ENCODE measurements around the gene ZFAND5.

Gene ZFAND5

DNA sequence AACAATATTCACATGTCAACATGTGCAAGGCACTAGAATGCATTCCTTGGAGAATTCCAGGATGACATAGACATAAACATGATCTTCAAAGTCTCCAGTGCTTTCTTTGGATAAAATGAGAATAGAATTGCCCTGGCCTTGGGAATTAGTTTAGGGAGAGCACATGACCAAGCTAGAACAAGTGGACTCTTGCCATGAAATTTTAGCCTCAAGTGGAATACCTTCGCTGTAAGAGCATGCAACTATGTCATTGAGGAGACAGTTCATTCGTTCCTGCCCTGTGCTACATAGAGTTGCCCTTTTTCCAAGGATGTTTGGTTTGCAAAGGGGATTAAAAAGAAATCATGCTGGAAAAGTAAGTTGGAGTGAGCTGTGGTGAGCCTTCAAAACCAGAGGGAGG, 42.7 kb downstream of the ZFAND5 start:
- DNase-seq, result no peak

GRCh38 chr9:72315510-72316311, 49.3 kb downstream of the ZFAND5 start:
- DNase-seq, result no peak

DNA sequence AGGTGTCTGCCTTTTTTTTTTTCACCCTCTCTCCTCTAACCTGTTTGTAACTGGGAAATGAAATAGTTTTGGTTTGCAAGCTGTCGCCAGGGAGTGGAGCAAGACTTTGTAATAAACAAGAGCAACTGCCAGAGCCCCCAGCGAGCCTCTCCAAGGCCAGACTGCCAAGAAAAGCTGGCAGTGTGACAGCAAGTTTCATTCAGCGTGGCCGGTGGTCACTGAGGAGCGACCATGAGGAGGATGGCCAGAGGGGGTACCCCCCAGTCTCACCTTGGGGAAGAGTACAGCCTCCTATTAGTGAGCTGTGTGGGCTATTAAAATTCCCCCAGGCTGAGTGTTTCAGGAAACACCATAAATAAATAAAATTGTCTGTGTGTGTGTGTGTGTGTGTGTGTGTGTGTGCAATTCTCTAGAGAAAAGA, 49.9 kb downstream of the ZFAND5 start:
- no peak for DNase-seq

GRCh38 chr9:72313507-72313906, 51.5 kb downstream of the ZFAND5 start:
- DNase-seq, result no peak

- DNase-seq, result no peak
Observed at GRCh38 chr9:72312386-72312987, 52.5 kb downstream of the ZFAND5 start.

DNA sequence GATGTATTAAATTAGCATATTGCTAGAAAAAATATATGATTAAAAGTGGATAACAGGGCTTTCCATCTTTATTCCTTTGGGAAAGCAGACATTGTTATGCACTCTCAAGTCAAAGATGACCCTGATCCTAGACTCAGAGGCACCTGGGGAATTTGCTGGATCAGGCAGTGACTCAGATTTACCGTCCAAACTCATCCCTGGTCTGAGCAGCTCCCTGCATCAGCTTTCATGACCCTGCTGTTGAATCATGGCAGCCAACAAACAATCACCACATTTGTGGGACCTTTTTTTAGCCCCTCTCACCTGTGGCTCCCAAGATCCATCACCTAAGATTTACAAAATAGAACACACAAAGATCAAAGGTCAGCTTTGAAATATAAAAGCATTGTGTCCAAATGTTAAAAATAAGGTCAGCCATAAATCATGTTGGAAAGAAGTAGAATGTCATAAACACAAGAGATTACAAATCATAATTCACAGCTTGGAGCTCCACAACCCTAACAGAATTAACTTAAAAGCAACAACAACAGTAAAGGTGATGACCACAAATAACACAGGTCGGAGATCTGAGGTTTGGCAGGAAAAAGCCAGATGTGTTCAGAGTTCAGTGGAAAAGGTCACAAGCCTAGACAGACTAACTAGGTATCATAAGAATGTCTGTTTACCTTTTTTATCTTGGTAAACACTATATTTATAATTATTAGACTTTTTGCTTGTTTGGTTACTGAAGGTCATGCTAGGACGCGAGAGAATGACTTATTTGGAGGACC, 55.5 kb downstream of the ZFAND5 start:
- DNase-seq, result no peak

GRCh38 chr9:72306761-72307160, 58.2 kb downstream of the ZFAND5 start:
- DNase-seq, result no peak

DNA sequence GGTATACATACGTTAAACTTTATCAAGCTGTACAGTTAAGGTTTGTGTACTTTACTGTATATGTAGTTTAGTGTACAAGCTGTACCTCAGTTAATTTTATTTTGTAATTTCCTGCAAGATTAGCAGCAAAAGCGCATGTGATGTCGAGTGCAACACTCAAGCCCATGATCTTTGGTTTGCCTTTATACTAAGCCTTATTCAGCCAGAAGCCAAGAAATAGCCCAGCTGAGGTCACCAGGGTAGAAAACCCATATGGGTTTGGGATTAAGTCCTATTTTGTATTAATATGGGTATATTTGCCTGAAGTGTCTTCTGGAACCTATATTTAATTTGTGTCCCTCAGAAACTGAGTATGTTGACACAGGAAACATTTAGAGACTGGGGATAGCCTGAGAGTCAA, 59.3 kb downstream of the ZFAND5 start:
- DNase-seq, result no peak

DNA sequence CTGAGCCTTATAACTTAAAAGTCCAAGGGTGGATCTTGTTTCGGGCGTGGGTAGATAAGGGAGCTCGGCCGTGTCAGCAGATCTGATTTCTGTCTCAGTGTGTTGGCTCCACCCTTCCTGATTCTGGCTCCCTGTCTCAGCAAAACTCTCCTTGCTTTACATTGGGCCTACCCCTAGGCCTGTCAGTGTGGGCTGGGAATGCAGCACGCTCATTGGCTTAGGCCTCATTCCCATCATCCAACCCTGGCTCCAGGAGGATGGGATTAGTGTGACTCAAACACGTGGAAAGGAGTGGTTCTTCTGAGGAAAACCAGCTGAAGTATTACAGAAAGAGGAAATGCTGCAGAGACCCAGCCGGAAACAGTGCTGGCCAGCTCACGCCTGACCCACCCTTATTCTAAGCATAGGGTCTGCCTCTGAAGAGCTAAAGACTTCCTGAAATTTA, 59.9 kb downstream of the ZFAND5 start:
- no peak for DNase-seq

- DNase-seq, result no peak
Observed at GRCh38 chr9:72304538-72304937, 60.5 kb downstream of the ZFAND5 start.

Data from NCI-H1694 (cell line).